NCI-H1436 treated with DMSO at 0.1 percent for 48 hours (cell line): ENCODE measurements around the gene PIP5K1B.

Experiments
- DNase-seq: peaks from one replicate; lab custom pipeline; 2025; lab: John Stamatoyannopoulos, UW

Gene PIP5K1B

GRCh38 chr9:68861436-68861835 is 156.4 kb downstream of the PIP5K1B start:
- DNase-seq: no peak

GRCh38 chr9:68867066-68867465 is 162.0 kb downstream of the PIP5K1B start:
- DNase-seq: no peak

- DNase-seq: no peak
Observed at GRCh38 chr9:68869022-68869421, 164.0 kb downstream of the PIP5K1B start.

GRCh38 chr9:68870086-68870485 is 165.0 kb downstream of the PIP5K1B start:
- no peak for DNase-seq

DNA sequence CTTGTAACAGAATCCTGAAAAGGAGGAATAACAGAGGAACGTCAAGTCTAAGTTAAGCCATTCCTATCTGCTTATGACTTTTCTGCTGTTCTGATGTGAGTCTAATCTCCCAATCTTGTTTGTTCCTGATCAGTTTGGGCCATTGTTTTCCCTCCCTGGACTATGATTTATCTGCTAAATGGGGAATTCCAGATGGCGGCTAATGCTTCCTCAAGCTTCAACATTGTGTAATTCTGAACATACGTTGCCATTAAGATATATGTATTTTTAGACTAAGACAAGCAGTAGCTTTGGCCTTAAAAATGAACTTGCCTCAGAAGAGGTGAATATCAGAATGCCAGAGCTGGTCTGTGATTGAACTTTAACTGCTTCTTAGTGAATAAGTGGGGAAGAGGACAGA is 166.2 kb downstream of the PIP5K1B start:
- DNase-seq: no peak

GRCh38 chr9:68872026-68872501 is 167.0 kb downstream of the PIP5K1B start:
- no peak for DNase-seq

DNA sequence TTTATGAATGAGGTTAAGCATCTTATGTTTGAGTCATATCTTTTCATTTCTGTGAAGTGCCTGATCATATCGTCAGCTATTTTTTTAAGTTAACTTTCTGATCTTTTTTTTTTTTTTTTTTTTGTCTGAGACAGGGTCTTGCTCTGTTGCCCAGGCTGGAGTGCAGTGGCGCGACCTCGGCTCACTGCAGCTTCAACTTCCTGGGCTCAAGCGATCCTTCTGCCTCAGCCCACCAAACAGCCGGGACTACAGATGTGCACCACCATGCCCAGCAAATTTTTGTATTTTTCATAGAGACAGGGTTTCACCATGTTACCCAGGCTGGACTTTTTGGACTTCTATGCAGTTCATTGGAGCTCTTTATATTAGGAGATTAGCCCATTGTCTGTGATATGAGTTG is 168.1 kb downstream of the PIP5K1B start:
- no peak for DNase-seq

DNA sequence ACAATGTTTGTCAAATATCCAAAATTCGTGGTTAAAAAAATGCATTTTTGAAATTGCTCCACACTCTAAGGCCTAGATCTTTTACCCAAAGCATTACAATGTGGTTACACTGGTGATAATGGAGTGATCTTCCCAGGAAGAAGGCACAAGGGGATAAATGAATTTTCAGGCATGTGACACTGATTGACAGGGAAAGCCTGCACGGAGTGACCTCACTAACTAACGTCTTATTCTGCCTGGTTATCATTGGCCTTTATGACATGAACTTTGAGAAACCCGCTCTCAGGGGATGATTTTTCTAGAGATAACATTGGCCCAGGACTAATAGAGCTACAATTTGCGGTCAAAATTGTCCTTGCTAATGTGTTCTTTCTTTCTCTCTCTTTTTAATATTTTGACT is 171.2 kb downstream of the PIP5K1B start:
- no peak for DNase-seq

GRCh38 chr9:68876681-68877080 is 171.6 kb downstream of the PIP5K1B start:
- DNase-seq: no peak

DNA sequence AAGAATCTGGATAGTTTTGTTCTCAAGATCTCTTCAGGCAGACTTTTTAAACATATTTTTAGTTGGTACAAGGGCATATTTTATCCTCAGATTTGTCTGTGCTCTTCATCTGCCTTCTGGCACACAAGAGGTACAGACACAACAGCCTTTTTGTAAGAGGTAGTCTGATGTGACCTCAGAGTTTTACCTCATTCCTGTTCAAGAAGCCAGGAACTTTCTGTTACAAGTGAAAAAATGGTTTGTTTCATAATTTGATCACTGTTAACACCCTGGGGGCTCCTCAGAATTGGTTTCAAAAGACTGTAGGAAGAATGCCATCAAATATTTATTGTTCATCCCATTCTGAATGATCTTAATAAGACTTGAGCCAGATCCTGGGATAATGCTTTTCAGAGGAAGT is 172.2 kb downstream of the PIP5K1B start:
- no peak for DNase-seq

DNA sequence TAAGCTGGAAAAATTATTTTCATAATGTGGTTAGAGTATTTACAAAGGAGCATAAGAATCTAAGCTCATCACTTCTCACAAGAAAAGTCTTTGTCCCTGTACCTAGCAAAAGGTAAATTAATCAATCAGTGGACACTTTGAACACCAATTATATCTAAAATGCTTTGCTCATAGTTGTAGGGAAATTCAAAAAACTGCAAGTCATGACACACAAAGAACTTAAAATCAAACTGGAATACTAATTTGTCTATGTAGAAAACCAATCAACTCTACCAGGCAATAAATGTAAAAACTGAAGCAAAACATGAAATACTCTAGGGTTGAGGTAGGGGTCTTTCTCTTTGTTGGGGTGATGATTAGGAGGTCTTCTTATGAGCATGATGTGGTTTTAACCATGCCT is 173.4 kb downstream of the PIP5K1B start:
- no peak for DNase-seq

GRCh38 chr9:68883224-68883623 is 178.2 kb downstream of the PIP5K1B start:
- DNase-seq: no peak

- no peak for DNase-seq
Observed at GRCh38 chr9:68887232-68887631, 182.2 kb downstream of the PIP5K1B start.

DNA sequence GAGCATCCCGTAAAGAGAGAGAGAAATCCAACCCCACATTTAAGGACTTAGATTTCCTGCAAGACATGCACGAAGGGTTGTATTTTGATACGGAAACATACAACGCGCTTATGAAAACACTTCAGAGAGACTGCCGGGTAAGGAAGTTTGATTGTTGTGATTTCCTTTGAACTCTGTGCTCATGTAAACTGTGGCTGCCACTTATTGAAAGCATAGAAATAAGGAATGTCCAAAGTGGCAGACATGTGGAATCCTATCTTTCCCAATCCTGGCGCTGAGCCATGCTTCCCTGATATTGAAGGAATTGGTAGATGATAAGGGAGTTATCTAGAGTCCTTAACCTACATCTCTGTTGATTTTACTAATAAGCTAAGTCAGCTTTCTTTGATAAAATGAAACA is 189.5 kb downstream of the PIP5K1B start:
- no peak for DNase-seq

GRCh38 chr9:68895741-68896478 is 190.9 kb downstream of the PIP5K1B start:
- no peak for DNase-seq

GRCh38 chr9:68896486-68896885 is 191.4 kb downstream of the PIP5K1B start:
- no peak for DNase-seq

GRCh38 chr9:68897577-68898145 is 192.6 kb downstream of the PIP5K1B start:
- no peak for DNase-seq

GRCh38 chr9:68898781-68899439 is 193.9 kb downstream of the PIP5K1B start:
- no peak for DNase-seq

GRCh38 chr9:68904454-68904853 is 199.4 kb downstream of the PIP5K1B start:
- no peak for DNase-seq

- no peak for DNase-seq
Observed at GRCh38 chr9:68905129-68905528, 200.1 kb downstream of the PIP5K1B start.

DNA sequence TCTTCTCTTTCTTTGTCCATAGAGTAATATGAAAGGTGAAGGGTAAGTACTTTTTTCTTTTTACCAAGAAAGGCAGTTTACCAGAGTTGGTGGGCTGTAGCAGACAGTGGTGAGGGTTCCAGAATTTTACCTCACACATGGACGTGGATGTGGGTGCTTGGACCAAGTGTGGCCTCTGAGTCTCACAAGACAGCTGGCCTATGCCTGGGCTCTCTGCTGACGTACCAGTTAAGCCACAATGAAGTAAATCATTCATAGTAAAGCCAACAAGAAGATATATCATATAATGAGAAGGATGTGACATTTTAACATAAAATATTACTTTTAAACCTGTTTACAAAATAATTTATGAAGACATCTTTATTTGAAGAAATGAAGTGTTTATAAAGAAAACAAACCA is 202.9 kb downstream of the PIP5K1B start:
- no peak for DNase-seq

- DNase-seq: no peak
Observed at GRCh38 chr9:68912561-68912960, 207.5 kb downstream of the PIP5K1B start.

- no peak for DNase-seq
Observed at GRCh38 chr9:68913054-68913453, 208.0 kb downstream of the PIP5K1B start.
